ENCODE results near the gene USP5.
A peak's percentile ranks its signal among the peaks of the same experiment; 100 is the strongest.
"Not testable (repeated sequence)": the region's sequence is repeated elsewhere in the genome, so short reads cannot be mapped to it uniquely, and the experiment has no call there.

USP5 gene

GRCh38 chr12:6863586-6864321 lies 11.8 kb downstream of the USP5 start:
- no peak for DNase-seq (ENCODE audit: low read depth)

GRCh38 chr12:6865307-6865706 lies 13.4 kb downstream of the USP5 start:
- not testable (repeated sequence) for DNase-seq (ENCODE audit: low read depth)

DNA sequence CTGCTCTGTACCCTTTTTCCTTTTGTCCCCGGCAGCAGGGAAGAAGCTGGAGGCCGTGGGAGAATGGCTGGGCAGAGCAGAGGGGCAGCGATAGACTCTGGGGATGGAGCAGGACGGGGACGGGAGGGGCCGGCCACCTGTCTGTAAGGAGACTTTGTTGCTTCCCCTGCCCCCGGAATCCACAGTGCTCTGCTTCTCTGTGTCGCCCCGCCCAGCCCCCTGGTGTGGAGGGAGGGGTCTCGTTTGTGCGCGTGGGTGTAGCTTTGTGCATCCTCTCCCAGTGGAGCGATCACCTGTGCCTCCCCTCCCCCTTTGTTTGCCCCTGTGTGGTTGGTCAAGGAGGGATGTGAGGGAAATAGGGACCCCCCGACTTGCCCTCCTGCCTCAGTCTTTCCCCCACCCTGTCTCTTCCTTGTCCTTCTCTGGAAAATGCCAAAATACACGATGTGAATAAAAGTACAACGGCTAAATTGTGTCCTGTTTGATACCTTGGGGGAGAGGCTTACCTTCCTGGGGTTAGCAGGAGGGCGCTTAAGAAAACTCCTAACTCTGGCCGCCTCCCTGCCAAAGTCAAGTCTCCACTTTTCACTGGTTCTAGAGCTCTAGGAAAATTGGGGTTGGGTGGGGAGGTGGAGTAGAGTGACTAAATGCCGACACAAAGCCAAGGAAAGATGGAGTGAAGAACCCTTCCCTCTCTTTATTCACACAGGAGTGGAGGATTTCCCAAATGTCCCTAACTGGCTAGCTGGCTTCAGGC lies 14.4 kb downstream of the USP5 start:
- no peak for DNase-seq (ENCODE audit: low read depth)

GRCh38 chr12:6866920-6867412 lies 15.0 kb downstream of the USP5 start:
- no peak for DNase-seq (ENCODE audit: low read depth)

- DNase-seq (ENCODE audit: low read depth): peak; percentile 68
Observed at GRCh38 chr12:6867413-6868210, 15.7 kb downstream of the USP5 start, which contains the start of gene TPI1. Gene TPI1 (plus strand): TSS chr12:6867531. CDS start chr12:6867567, 36 bp downstream.

DNA sequence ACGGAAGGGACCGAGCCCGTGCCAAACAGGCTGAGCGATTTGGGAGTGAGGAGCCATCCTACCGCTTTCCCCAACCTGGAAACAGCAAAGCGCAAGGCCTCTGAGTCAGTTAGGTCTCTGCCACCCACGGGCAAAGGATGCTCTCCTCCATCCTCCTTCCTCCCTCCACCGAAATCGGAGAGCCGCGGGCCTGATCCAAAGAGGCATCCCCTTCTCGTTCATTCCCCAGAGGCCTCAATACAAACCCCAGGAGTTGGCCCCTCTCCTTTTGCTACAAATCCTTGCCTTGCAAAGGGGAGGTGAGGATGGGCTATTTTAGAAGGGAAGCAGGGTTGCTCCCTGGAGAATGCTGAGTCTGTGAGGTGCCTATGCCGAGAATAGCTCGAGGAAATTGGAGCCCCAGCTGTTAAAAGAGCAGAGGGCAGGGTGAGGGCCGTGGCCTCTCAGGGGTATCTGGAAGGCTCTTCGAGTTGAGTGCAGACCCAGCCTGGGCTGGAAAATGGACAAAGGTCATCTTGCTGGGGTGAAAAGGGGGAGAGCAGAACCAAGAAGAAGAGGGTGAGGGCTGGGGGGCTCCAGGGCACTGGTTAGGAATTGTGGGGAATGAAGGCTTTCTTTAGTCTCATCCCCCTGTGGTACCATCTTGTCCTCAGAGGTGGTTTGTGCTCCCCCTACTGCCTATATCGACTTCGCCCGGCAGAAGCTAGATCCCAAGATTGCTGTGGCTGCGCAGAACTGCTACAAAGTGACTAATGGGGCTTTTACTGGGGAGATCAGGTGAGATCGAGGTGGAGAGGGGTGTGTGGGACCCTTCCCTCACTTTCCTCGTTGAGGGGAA lies 16.5 kb downstream of the USP5 start:
- DNase-seq (ENCODE audit: low read depth): peak; percentile 21

- peak; percentile 84 for DNase-seq (ENCODE audit: low read depth)
Observed at GRCh38 chr12:6869049-6870021, 17.4 kb downstream of the USP5 start.

DNA sequence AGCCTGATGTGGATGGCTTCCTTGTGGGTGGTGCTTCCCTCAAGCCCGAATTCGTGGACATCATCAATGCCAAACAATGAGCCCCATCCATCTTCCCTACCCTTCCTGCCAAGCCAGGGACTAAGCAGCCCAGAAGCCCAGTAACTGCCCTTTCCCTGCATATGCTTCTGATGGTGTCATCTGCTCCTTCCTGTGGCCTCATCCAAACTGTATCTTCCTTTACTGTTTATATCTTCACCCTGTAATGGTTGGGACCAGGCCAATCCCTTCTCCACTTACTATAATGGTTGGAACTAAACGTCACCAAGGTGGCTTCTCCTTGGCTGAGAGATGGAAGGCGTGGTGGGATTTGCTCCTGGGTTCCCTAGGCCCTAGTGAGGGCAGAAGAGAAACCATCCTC lies 18.4 kb downstream of the USP5 start:
- not testable (repeated sequence) for DNase-seq (ENCODE audit: low read depth)

GRCh38 chr12:6871052-6871957 lies 19.4 kb downstream of the USP5 start:
- DNase-seq (ENCODE audit: low read depth): no peak

GRCh38 chr12:6872073-6873048 lies 20.4 kb downstream of the USP5 start:
- peak; percentile 49 for DNase-seq (ENCODE audit: low read depth)

DNA sequence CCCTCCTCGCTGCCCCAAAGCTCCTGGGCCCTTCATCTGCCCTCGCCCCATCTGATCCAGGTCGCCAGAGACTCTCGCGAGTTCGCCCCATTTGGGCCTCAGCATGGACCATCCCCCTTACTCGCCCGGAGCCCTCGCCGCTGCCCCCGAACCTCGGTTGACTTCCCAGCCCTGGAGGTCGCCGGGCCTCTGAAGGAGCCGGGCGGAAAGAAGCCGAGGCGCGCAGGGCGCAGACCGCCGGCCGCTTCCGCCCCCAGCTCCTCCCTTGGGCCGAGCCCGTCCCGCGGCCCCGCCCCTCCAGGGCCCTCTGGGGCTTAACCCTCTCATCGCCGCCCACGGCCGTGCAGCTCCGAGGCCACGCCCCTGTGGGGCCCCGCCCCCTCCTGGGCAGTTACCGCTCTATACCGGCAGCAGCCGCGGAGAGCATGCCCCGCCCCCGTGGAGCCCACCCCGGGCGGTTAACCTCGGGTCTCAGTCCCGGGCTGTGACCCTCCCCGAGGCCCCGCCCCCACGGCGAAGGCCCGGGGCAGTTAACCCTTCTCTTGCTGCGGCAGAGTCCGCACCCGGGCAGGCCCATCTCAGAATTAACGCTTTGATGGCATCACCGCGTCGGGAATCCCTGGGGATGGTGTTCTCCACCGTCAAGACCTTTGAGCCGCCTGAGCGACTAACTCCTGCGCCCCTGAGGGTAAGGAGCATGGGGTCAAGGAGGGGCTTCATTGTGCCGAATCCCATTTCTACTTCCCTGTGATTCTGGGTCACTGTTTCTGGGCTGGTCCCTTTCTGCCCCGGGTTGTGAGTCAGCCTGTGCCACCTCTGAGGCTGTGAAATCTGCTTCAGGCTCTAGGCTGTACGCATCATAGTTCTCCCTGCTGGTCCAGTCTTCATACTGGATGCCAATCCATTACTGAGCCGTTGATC lies 21.4 kb downstream of the USP5 start, which contains the start of gene SPSB2:
Gene SPSB2 (minus strand): TSS at position 210 of the 921 bp plus-strand sequence. CDS start 402 bp downstream, outside the sequence.
- DNase-seq (ENCODE audit: low read depth): peak; percentile 92

DNA sequence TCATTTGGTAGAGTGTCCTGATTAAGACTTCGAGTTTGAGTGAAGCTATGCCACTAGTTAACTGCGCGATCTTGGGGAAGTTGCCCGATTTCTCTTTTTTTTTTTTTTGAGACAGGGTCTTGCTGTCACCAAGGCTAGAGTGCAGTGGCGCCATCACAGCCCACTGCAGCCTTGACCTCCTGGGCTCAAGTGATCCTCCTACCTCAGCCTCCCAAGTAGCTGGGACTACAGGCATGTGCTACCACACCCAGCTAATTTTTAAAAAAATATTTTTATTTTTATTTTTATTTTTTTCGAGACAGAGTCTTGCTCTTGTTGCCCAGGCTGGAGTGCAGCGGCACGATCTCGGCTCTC lies 22.0 kb downstream of the USP5 start:
- not testable (repeated sequence) for DNase-seq (ENCODE audit: low read depth)

DNA sequence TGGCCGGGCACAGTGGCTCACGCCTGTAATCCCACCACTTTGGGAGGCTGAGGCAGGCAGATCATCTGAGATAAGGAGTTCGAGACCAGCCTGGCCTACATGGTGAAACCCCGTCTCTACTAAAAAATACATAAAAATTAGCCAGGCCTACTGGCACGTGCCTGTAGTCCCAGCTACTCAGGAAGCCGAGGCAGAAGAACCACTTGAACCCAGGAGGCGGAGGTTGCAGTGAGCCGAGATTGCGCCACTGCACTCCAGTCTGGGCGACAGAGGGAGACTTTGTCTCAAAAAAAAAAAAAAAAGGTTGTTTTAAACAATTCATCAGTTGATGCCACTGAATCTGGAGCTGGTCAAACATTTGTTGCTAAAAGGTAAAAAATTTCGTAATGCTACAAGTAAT lies 27.9 kb downstream of the USP5 start:
- DNase-seq (ENCODE audit: low read depth): not testable (repeated sequence)

- no peak for DNase-seq (ENCODE audit: low read depth)
Observed at GRCh38 chr12:6883252-6883651, 31.3 kb downstream of the USP5 start.

GRCh38 chr12:6883683-6884082 lies 31.7 kb downstream of the USP5 start:
- DNase-seq (ENCODE audit: low read depth): no peak

- DNase-seq (ENCODE audit: low read depth): no peak
Observed at GRCh38 chr12:6884539-6884938, 32.6 kb downstream of the USP5 start.

Measured in amniotic epithelial cell (primary cell).